Upper lobe of left lung (tissue), 4 donors: Measurements from ENCODE around the gene SEC16B.

Experiments used
- CTCF ChIP-seq, 6 experiments: fragments of 450-650 bp in 4 of 6; fragments of 200-600 bp in 2 of 6; sonication (generic) in 2 of 6; IDR thresholded peaks; one replicate each; pipeline ENCODE4 v1.5.1; 2016 to 2019; ENCODE audit warnings: antibody characterized with exemption in 6 of 6
- EP300 ChIP-seq, 4 donors: sonication (generic); formaldehyde crosslinking; IDR thresholded peaks; one replicate each; pipeline ENCODE4 v1.5.1; 2017; ENCODE audit warnings: antibody characterized with exemption in 4 of 4, control low read depth in 2 of 4
- POLR2A ChIP-seq, 4 donors: fragments of 450-650 bp; IDR thresholded peaks; one replicate each; pipeline ENCODE4 v1.5.1; 2016 to 2017; ENCODE audit warnings: antibody characterized with exemption in 4 of 4, mild to moderate bottlenecking in 2 of 4
- POLR2AphosphoS5 ChIP-seq, 2 donors: sonication (generic); formaldehyde crosslinking; IDR thresholded peaks; one replicate each; pipeline ENCODE4 v1.5.1; 2017; ENCODE audit warnings: antibody characterized with exemption in 2 of 2

GRCh38 chr1:177976596-177976995 lies 6.7 kb upstream of the SEC16B start:
- TF ChIP-seq POLR2AphosphoS5 (IDR thresholded peaks at IDR 0.05) (no peak), CTCF (IDR thresholded peaks at IDR 0.05) (no peak), POLR2A (IDR thresholded peaks at IDR 0.05) (no peak), EP300 (IDR thresholded peaks at IDR 0.05) (no peak)
